AG08396 (cell line): Measurements from ENCODE around the gene OOSP2.
"Not testable (repeated sequence)": the region's sequence is repeated elsewhere in the genome, so short reads cannot be mapped to it uniquely, and the experiment has no call there.

Experiments used
- DNase-seq: peaks from one replicate; pipeline ENCODE4 v3.0.0; 2012; ENCODE audit warnings: low spot score, mixed read lengths

Gene OOSP2

GRCh38 chr11:60040109-60040508 is at the start of gene OOSP2:
Gene OOSP2 (plus strand): TSS chr11:60040409. CDS start chr11:60040460, 51 bp downstream.
- DNase-seq, result no peak

GRCh38 chr11:59990421-59990820 is 49.8 kb upstream of the OOSP2 start:
- DNase-seq, result no peak

DNA sequence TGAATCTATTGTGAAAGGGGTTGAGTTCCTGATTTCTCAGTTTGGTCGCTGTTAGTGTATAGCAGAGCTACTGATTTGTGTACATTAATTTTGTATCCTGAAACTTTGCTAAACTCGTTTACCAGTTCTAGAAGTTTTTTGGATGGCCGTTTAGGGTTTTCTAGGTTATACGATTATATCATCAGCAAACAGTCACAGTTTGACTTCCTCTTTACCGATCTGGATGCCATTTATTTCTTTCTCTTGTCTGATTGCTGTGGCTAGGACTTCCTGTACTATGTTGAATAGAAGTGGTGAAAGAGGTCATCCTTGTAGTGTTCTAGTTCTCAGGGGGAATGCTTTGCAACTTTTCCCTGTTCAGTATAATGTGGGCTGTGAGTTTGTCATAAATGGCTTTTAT is 47.8 kb upstream of the OOSP2 start:
- no peak for DNase-seq

- DNase-seq, result no peak
These were observed 42.4 kb upstream of the OOSP2 start for GRCh38 chr11:59997800-59998199.

DNA sequence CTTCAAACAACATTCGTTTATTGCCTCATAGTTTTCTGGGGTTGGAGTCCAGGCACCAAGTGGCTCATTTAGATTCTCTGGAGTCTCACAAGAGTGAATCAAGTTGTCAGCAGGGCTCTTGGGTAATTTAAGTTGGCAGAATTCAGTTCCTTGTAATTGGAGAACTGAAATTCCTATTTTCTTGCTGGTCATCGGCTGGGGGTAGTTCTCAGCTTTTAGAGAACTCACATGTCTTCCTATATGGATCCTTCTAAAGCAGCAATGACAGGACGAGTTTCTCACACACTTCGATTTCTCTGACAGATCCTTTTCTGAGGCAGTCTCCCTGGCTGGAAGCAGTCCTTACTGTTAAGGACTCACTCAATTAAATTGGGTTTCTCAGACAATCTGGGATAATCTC is 40.5 kb upstream of the OOSP2 start:
- no peak for DNase-seq

- DNase-seq, result no peak
These were observed 36.5 kb upstream of the OOSP2 start for GRCh38 chr11:60003729-60004128.

GRCh38 chr11:60005360-60005759 is 34.8 kb upstream of the OOSP2 start:
- DNase-seq, result no peak

DNA sequence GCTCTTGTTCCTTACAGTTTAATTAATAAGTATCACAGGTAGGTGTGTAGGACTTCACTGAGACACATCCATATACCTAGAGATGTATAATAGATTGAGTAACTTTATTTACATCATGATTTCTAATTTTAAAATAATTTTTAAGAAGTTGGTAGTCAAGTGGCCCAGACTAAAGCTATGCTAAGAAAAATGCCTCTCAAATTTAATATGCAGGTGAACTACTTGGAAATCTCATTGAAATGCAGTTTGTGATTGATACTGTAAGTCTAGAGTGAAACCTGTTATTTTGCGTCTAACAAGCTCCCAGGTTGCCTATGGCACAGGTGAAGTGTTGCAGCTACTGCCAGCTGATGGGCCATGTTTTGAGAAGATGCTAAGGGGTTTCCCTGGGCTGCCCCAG is 23.3 kb upstream of the OOSP2 start, which contains the start of gene OOSP4B:
OOSP4B (plus strand) TSS at position 301 of the 400 bp plus-strand sequence.
- no peak for DNase-seq

DNA sequence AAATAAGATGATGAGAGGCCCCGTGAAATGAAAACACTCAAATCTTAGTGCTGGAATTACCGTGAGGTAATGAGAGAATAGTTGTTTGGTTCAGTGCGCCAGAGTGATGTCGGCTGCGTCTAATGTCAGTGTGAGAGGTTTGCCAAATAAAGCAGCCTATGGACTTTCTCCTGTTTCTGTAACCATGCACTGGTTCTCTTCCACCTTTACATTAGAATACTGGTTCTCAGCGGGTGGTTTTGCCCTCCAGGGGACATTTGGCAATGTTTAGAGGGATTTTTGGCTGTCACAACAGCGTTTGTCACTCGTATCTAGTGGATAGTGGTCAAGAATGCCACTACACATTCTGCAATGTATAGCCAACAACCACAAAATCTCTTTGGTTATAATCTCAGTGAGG is 22.2 kb upstream of the OOSP2 start:
- DNase-seq, result no peak

DNA sequence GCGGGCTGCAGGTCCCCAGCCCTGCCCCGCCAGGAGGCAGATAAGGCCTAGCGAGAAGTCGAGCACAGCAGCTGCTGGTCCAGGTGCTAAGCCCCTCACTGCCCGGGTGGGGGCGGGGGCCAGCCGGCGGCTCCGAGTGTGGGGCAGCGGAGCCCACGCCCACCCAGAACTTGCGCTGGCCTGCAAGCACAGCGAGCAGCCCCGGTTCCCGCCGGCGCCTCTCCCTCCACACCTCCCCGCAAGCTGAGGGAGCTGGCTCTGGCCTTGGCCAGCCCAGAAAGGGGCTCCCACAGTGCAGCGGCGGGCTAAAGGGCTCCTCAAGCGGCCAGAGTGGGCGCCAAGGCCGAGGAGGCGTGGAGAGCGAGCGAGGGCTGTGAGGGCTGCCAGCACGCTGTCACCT is 19.8 kb upstream of the OOSP2 start:
- not testable (repeated sequence) for DNase-seq

DNA sequence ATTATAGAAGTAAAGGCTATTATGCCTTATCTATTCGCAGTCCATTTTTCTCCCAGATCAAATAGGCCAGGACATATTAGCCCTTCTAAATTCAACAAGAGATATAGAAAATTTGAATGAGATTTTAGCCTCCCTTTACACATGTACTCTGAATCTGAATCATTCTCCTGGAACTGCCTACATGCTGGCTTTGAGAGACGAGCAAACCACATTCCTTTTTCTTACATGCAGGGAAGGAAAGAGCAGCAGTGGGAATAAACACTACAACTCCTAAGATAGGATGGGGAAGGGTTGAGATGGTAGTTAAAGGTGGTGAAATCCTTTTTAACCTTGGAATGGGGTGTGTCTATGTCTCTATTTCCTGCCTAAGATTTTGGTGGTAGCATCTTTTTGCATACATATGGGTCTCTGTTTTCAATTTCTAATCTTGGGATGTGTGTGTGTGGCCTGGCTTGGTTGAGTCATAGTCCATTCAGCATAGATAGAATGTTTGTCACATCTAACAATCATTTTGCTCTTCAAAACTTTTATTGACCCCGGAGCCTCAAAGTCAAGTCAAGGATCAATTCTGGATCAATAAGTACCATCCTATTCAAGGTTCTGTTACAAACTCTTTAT is 11.1 kb upstream of the OOSP2 start:
- no peak for DNase-seq

GRCh38 chr11:60050422-60050821 is 10.2 kb downstream of the OOSP2 start:
- DNase-seq, result not testable (repeated sequence)

GRCh38 chr11:60050839-60051238 is 10.6 kb downstream of the OOSP2 start:
- DNase-seq, result not testable (repeated sequence)

DNA sequence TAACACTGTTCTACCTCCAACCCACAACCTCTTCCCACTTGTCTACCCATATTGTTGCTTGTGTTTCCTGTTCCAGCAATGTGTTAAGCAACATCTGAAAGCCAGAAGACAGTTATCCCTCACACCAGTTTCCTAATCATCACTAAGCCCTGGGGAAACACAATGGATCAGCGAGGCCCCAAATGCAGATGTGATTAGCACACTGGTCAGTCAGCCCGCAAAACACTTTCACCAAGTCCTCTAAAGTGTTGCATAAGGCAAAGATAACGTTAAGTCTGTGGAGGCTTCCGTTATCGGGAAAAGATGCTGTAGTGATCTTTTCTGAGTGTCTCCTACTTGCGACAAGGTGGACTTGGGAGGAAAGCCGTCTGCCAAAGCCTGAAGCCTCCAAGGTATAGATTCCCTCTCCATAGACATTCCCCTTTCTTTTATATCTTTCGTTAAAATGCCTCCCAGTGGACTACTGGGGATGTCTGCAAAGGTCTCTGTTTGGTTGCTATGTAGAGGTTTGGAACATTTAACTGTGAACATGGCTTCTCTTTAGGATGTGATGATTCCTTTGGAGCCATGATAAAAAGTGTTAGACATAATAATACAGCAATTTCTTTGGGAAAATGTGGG is 16.2 kb downstream of the OOSP2 start, which contains the start of gene MS4A3:
MS4A3 (plus strand) TSS at position 317 of the 621 bp plus-strand sequence. CDS start 4,496 bp downstream, outside the sequence.
- no peak for DNase-seq

GRCh38 chr11:60059052-60059451 is 18.8 kb downstream of the OOSP2 start:
- DNase-seq, result no peak

- DNase-seq, result no peak
These were observed 19.5 kb downstream of the OOSP2 start for GRCh38 chr11:60059521-60060240.

- DNase-seq, result no peak
These were observed 23.9 kb downstream of the OOSP2 start for GRCh38 chr11:60064111-60064510.

GRCh38 chr11:60065801-60066200 is 25.6 kb downstream of the OOSP2 start:
- no peak for DNase-seq

- no peak for DNase-seq
These were observed 29.2 kb downstream of the OOSP2 start for GRCh38 chr11:60069450-60069849.

DNA sequence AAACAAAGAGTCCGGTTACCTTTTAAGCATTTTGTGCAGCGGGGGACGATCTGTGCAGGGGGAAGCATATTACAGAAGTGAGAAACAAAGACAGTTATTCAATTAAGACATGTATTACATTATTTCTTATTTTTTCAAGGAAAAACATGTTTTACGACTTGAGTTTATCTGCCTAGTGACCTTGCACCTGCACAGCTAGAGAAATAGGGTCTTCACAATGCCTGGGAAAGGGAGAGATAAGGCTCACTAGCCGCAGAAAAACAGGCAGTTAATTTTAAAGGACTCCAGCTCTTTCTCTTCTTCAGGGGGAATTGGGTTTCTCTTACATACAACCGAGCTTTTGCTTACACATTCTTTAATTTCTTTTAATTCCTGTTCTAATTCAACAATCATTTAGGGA is 31.4 kb downstream of the OOSP2 start:
- DNase-seq, result not testable (repeated sequence)

DNA sequence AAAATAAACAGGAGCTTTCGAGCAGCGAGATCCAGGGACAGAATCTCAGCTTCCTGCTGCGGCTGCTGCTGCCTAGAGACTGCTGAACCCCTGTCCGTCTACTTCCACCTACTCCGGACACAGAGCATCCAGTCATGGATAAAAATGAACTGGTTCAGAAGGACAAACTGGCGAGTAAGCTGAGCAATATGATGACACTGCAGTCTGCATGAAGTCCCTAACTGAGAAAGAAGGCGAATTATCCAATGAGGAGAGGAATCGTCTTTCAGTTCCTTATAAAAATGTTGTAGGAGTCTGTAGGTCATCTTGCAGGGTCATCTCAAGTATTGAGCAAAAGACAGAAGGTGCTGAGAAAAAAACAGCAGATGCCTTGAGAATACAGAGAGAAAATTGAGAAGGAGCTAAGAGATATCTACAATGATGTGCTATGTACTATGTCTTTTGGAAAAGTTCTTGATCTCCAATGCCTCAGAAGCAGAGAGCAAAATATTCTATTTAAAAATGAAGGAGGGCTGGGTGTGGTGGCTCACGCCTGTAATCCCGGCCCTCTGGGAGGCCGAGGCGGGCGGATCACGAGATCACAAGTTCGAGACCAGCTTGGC is 37.1 kb downstream of the OOSP2 start:
- DNase-seq, result no peak

DNA sequence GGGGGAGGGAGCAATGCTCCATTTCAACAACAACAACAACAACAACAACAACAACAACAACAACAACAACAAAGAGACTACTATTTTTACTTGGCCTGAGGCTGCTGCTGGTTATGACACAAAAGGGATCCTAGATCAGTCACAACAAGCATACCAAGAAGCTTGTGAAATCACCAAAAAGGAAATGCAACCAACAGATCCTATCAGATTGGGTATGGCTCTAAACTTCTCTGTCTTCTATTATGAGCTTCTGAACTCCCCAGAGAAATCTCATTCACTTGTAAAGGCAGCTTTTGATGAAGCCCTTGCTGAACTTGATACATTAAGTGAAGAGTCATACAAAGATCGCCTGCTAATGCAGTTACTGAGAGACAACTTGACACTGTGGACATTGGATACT is 37.8 kb downstream of the OOSP2 start:
- DNase-seq, result no peak

DNA sequence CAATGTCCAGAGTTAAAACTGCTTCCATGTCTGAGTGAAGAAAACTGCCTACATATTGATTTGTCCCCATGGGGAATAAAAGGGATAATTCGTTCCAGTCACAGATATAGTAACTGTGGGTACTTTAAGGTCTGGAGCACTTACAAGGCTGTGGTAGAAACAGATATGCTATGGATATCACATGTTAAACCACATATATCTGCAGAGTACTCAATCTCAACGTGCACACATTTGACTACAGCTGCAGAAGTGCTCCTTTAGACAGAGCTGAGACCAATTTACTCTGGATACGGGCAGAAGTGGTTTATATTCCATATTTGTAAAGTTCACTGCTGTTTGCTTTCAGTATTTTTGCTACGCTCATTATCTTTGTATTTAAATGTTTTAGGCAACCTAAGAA is 38.5 kb downstream of the OOSP2 start:
- DNase-seq, result no peak
